HUDEP-2 (cell line): ENCODE measurements around the gene NKIRAS2.

ENCODE experiments used
- DNase-seq, 76 experiments: peaks; one replicate each; lab custom pipeline; 2025; ENCODE audit not compliant: unreplicated experiment in 76 of 76; lab: John Stamatoyannopoulos, UW

NKIRAS2 gene

DNA sequence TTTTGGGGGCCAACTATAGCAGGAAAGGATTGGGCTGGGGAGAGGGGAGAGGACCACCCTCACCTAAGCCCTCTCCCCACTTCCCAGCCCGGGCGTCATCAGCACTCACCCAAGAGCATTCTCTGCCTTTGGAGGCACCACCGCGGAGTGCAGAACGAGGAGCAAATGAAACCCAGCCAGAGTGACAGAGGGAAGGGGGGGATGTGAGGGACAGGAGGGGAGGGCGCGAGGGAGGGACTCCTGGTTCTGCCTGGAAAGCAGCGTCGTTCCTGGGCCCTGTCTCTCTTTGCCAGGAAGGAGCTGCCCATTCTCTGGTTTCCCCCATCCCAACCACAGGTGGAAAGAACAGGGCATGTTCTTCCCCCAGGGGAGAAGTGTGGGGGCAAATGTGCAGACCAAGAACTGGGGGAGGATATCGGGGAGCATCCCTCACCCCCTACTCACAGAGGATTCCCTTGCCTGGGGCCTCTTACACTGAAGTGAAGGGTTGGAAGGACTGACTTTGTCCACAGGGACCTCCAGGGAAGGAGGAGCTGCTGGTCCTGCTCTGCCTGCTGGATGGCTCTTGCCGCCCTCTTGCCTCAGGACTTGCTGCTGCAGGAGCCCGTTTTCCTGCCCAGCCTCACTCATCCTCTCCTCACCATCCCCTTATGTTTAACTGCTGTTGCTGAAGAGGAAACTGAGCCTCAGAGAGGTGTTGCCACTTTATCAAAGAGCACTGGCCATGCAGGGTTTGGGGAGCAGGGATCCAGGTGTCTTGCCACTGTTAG, 34.0 kb downstream of the NKIRAS2 start:
- DNase-seq = no peak

DNA sequence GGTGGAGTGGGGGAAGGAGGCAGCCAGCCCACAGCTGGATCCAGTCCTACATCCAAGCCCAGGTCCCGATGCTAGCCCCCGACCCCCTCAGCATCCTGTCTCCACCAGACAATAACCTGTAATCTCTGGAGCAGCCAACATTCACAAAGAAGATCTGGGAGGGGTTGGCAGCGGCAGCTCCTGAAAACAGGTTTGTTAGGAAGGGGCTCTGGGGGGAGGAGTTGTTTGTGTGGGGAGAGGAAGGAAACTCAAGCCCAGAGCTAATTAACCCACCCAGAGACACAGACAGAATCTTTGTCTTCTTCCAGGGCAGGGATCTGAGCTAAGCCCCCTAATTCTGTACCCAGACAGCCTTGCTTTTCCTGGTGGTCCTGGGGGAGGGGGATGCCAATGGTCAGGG, 35.1 kb downstream of the NKIRAS2 start:
- no peak for DNase-seq

DNA sequence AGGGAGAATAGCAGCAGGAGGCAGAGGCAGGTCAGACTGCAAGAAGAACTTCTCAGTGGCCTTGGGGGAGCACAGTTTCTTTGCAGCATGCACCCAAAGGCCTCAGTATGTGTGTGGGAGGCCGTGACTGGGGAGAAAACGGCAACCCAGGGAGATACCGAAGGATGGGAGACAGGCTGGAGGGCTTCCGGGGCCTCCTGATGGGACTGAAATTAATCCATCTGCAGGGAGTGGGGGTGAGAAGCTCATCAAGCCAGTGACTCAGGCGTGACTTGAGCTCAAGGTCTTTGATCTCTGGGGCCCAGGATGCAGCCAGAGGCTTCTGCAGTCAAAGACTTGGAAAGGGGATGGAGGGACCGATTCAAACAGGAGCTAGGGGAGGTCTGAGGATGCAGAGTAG, 35.6 kb downstream of the NKIRAS2 start:
- no peak for DNase-seq

DNA sequence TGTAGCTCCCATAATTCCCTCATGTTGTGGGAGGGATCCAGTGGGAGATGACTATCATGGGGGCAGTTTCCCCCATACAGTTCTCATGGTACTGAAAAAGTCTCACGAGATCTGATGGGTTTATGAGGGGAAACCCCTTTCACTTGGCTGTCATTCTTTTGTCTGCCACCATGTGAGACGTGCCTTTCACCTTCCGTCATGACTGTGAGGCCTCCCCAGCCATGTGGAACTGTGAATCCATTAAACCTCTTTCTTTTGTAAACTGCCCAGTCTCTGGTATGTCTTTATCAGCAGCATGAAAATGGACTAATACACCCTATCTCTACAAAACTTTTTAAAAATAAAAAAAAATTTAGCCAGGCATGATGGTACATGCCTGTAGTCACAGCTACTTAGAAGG, 36.7 kb downstream of the NKIRAS2 start:
- no peak for DNase-seq

DNA sequence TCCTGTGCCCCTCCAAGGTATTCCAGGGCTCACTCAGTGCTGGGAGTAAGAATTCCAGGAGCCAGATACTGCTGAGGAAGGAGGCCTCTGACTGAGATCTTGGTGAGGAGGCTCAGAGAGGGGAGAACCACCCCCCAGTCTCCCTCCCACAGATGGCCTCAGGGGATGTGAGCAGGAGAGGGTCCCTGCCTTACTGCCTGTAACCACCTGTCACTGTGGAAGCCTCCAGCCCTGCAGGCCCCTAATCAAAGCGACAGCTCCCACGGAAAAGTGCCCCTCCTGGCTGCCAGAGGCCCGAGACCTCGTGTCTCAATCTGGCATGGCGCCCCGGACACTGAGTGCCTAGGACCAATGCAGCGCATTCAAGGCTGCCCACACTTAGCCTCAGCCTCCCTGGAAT, 38.2 kb downstream of the NKIRAS2 start:
- no peak for DNase-seq

DNA sequence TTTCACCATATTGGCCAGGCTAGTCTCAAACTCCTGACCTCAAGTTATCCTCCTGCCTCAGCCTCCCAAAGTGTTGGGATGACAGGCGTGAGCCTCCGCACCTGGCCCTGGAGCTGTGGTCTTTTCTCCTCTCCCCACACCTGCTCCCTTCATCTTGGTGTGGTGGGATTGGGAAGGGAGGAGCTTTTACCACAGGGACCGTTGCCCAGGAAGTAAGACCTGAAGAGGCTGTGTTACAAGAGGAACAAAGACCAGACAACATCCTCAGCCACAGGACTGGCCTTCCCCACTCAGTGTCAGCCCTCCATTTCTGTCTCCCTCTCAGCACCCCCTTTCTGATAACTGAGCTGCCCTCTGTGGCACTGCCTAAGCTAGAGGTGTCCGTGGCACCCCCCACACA, 39.9 kb downstream of the NKIRAS2 start:
- no peak for DNase-seq

DNA sequence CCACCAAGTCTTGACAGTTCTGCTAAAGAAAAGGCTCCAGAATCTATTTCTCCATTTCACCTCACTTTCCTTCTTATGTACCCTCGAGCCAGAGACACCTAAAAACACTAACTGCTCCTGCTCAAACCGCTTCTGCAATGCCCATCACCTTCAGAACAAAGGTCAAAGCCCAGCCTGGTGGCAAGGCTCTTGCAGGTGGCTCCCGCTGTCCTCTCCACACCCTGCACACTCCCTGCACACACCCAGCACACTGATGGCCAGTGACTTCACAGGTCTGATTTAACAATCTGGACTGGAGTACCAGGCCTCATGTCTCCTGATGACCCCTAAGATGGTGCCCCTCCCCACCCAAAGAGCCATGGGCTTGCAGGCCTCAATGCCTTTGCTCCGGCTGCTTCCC, 40.3 kb downstream of the NKIRAS2 start:
- no peak for DNase-seq

DNA sequence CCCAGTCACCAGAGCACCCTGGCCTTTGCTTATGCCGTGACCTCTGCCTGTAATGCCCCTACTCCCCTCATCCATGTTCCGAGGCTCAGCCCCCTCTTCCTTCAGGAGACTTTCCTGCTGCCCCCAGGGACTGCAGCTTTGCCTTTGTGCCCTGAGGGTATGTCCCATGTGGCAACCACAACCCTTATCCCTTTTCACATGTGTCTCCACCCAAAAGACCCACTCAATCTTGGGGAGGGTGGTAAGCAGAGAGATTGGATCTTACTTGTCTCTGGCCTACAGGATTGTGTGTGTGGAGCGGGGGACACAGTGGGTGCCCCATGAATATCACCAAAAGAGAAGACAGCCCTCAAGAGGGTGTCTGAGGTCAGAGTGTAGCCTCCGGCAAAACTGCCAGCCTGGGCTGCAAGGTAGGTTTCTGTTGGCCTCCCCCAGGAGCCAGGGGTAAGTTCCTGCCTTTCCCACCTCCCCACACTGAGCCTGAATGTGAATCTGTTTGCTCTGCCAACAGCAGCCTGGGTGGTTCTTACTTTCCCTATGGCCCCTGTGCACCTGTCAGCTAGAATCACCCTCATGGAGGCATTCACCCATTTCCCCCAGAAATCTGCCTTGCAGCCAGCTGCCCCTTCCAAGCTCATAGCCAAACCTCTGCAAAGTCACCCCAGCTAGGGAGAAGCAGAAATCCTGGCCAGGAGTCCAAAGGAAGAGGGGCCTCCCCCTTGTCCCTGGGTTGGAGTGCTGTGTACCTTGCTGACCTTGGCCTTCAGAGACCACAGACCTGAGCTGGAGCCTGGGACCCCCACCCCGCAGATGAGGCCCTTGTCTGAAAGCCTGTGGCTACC, 42.0 kb downstream of the NKIRAS2 start:
- peak in 11 of 76 experiments; percentile 7 to 62 (median 40) for DNase-seq

DNA sequence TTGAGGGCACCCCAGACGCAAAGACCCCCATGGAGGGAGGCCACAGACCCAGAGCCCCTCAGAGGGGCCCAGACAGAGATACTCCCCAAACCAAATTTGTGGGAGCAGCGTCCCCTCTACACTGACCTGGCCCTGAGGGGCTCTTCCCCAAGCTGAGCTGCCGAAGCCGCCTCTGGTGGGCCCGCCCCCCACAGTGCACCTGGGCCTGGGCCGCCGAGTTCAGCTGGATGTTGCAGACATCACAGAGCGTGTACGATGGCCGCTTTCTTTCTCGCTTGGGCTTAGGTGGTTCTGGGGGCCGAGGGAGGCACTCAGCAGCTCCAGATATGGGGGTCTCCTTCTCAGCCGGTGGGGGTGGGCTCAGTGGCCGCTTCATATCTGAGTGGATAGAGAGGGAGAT, 42.8 kb downstream of the NKIRAS2 start:
- DNase-seq = no peak

DNA sequence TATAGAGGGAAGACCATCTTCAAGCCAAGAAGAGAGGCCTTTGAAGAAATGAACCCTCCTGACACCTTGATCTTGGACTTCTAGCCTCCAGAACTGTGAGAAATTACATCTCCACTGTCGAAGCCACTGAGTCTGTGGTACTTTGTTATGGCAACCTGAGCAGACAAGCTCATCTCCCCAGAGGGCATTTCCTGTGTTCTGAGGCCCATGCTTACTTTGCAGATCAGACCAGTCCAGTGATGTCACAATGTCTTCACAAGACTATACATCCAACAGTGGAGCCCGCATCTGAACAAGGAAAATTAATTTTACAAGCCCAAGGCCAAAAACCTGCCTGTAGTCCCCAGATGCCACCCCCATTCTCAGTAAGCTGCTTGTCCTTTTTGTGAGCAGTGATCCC, 45.3 kb downstream of the NKIRAS2 start:
- DNase-seq = no peak

DNA sequence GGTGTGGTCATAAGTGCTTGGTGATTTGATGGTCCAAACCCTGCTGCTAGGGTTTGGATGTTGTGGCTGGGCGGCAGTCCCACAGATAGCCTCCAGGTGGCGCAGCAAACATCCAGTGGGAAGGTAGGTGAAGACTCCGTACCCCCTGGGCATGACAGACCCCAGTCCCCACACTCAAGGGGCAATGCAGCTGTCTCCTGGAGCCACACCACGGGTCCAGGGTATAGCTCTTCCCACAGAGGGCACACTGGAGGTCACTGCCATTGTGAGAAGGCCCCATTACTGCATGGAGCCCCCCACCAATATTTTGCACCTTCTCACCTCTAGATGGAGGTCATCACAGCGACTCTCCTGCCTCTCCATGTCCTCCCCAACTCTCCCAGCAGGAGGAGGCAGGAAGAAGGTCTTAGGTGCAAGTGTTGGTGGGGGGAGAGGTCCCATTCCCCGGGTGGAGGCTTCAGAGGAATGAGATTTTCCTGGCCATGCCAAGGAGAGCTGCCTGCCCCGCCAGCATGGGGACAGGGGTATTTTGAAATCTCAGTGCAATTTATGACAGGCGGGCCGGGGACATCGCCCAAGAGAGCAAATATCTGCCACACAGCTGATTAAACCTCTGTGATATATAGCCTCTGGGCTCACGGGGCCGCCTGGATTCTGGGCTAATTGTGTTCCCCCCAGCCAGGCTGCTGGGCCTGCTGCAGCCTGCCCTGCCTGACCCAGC, 47.6 kb downstream of the NKIRAS2 start:
- peak in 51 of 76 experiments; percentile 7 to 74 (median 41) for DNase-seq

DNA sequence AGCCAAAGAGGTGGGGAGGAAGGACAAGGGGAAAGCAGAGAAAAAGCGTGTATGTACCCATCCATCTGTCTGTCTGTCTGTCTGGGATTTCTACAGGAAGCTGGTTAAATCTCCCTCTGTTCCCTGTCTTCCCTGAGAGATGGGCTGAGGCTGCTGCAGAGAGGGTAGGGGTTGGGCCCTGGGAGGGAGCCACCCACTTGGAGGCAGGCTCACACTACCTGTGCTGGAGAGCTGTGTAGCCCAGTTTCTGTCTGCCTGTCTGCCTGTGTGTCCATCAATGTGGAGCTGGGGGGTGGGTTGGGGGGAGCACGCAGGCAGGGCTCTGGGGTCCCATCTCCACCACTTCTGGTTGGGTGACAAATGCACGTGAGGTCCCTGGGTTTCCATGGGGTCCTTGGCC, 49.1 kb downstream of the NKIRAS2 start:
- peak in 1 of 76 experiments; percentile 6 for DNase-seq

DNA sequence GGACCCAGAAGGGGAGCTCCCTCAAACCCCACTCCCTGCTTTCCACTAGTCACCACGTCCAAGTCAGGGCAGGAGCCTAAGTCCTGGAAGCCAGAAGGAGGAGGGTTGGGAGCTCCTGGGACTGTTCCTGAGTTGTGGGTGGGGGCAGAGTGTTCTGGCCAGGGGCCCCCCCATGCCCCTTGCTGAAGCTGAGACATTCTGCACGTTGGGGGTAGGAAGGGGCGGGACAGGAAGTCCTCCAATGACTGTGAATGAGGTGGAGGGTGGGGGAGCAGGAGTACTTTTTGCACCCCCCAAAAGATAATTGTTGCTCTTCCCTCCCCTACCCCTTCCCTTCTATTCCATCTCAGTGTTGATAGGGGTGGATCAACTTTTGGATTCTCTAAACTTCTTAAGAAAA, 51.9 kb downstream of the NKIRAS2 start:
- DNase-seq = no peak

DNA sequence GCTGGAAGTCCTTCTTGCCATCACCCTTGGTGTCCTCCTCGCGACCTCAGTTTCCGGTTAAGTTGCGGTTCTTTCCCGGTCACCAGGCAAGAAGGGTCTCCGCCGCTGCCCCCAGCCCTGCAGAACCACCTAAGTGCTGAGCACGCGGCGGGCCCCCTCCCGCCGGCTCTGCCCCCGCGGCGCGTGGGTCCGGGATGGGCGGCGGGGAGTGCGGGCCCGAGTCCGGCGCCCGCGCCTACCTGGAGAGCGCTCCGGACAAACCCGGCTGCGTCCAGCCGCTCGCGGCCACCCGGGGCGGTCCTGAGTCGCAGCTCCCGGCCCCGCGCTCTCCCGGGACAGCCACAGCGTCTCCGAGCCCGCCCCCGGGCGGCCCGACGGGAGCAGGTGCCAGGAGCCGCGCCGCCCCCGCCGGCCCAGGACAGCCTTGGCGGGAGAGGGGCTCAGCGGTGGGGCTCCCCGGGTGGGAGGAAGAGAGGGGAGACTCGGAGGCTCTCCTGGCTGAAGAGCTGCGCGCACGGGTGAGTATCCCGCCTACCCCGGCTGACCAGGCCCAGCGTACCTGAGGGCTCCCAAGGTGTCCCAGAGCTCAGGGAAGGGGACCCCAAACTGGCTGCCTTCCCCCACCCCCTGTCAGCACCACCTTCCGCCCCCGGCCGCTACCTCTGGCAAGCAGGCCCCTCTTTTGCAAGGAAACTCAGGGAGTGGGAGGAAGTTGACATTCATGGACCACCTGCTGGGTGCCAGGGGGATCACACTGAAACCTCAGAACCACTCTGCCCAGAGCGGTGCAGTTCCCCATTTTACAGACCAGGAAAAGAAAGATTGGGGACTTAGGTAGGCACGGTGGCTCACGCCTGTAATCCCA, 52.7 kb downstream of the NKIRAS2 start:
- no peak for DNase-seq
